Measurements from ENCODE around the gene FKBP6.
"Not testable (repeated sequence)": the region's sequence is repeated elsewhere in the genome, so short reads cannot be mapped to it uniquely, and the experiment has no call there.

FKBP6 gene

GRCh38 chr7:73359746-73360375 is 31.9 kb downstream of the FKBP6 start:
- DNase-seq: no peak

- DNase-seq: not testable (repeated sequence)
These were observed 32.6 kb downstream of the FKBP6 start for GRCh38 chr7:73360590-73360989.

- no peak for DNase-seq
These were observed 35.5 kb downstream of the FKBP6 start for GRCh38 chr7:73363225-73364005.

GRCh38 chr7:73364006-73364728 is 36.2 kb downstream of the FKBP6 start:
- DNase-seq: no peak

- DNase-seq: no peak
These were observed 38.2 kb downstream of the FKBP6 start for GRCh38 chr7:73366127-73366526.

- no peak for DNase-seq
These were observed 39.0 kb downstream of the FKBP6 start for GRCh38 chr7:73366990-73367389.

GRCh38 chr7:73369009-73369408 is 41.0 kb downstream of the FKBP6 start:
- DNase-seq: no peak

- DNase-seq: no peak
These were observed 41.7 kb downstream of the FKBP6 start for GRCh38 chr7:73369622-73370021.

- DNase-seq: no peak
These were observed 45.8 kb downstream of the FKBP6 start for GRCh38 chr7:73373741-73374140.

GRCh38 chr7:73376262-73376661 is 48.3 kb downstream of the FKBP6 start:
- DNase-seq: not testable (repeated sequence)

- DNase-seq: no peak
These were observed 48.9 kb downstream of the FKBP6 start for GRCh38 chr7:73376671-73377412.

- not testable (repeated sequence) for DNase-seq
These were observed 49.6 kb downstream of the FKBP6 start for GRCh38 chr7:73377413-73378200.

GRCh38 chr7:73382934-73383503 is 55.1 kb downstream of the FKBP6 start:
- DNase-seq: no peak

- DNase-seq: no peak
These were observed 59.4 kb downstream of the FKBP6 start for GRCh38 chr7:73387221-73387828.

GRCh38 chr7:73387908-73388414 is 60.0 kb downstream of the FKBP6 start:
- DNase-seq: no peak

- no peak for DNase-seq
These were observed 63.4 kb downstream of the FKBP6 start for GRCh38 chr7:73391396-73391795.

GRCh38 chr7:73394422-73394821 is 66.5 kb downstream of the FKBP6 start:
- no peak for DNase-seq

GRCh38 chr7:73395538-73396503 is 67.9 kb downstream of the FKBP6 start:
- no peak for DNase-seq

- DNase-seq: no peak
These were observed 69.7 kb downstream of the FKBP6 start for GRCh38 chr7:73397521-73398281.
